A549 (cell line): ENCODE data around the gene MPP3. TPM values are rescaled to one million over a fixed set of nuclear protein-coding genes. Genes with fewer than 3 reads are reported as not detected.

Experiments
- ATAC-seq, 2 experiments: fragments of 200-7000 bp in 1 of 2; fragments of >200 bp in 1 of 2; cut with Nextera tagmentation in 1 of 2; cut with Tn5 transposase in 1 of 2; 3 replicates each; pipeline versions ENCODE4 v1.8.0 to v1.9.1; 2018 to 2020; ENCODE audit warnings: mild to moderate bottlenecking in 1 of 2, moderate library complexity in 1 of 2
- CTCF ChIA-PET: fragments of 300-600 bp; sonication (Branson Sonifier 250); formaldehyde crosslinking; extraction: SDS; loops from one replicate; lab custom pipeline; 2021; ENCODE audit warnings: antibody characterized with exemption, inconsistent platforms; lab: Yijun Ruan, JAX
- POLR2A ChIA-PET: fragments of 350-600 bp; formaldehyde crosslinking; extraction: SDS; loops from one replicate; lab custom pipeline; 2021; ENCODE audit warnings: antibody characterized with exemption, inconsistent platforms; lab: Yijun Ruan, JAX
- DNase-seq, 2 experiments: peaks; one replicate each; pipeline versions ENCODE4 v3.0.0 to v3.0.0-alpha.2; 2011 to 2016; ENCODE audit warnings: low read depth in 1 of 2, low spot score in 1 of 2
- FAIRE-seq: peaks from 2 replicates; lab custom pipeline; 2011; peaks lifted over from hg19 to GRCh38; lab: Jason Lieb, UNC
- H3K27ac ChIP-seq, 2 experiments: fragments of >200 bp; sonication (Bioruptor Twin); formaldehyde crosslinking; 3 replicates each; pipeline ENCODE4 v1.5.1; 2016 to 2017
- H3K4me1 ChIP-seq: fragments of >200 bp; sonication (Bioruptor Twin); formaldehyde crosslinking; 3 replicates; pipeline ENCODE4 v1.6.1; 2016
- H3K4me2 ChIP-seq: fragments of >200 bp; sonication (Bioruptor Twin); formaldehyde crosslinking; 3 replicates; pipeline ENCODE4 v1.6.1; 2016
- H3K4me3 ChIP-seq: fragments of >200 bp; sonication (Bioruptor Twin); formaldehyde crosslinking; 3 replicates; pipeline ENCODE4 v1.5.1; 2016
- H3K9me3 ChIP-seq: fragments of >200 bp; sonication (Bioruptor Twin); formaldehyde crosslinking; 3 replicates; pipeline ENCODE4 v1.6.1; 2016
- BHLHE40 ChIP-seq: IDR thresholded peaks from 2 replicates; pipeline ENCODE4 v1.6.1; 2012; ENCODE audit warnings: low read depth, low read length, inconsistent platforms
- CEBPB ChIP-seq, 2 experiments: fragments of >200 bp in 1 of 2; sonication (Bioruptor Twin) in 1 of 2; formaldehyde crosslinking in 1 of 2; IDR thresholded peaks; 2 replicates each; pipeline ENCODE4 v1.6.1; 2012 to 2016
- CHD2 ChIP-seq: fragments of 150-350 bp; IDR thresholded peaks from 2 replicates; pipeline ENCODE4 v1.6.1; 2014; ENCODE audit warnings: low read length; ENCODE audit not compliant: partially characterized antibody
- ESRRA ChIP-seq: fragments of 150-350 bp; IDR thresholded peaks from 2 replicates; pipeline ENCODE4 v1.6.1; 2014; ENCODE audit warnings: mild to moderate bottlenecking, low read length, borderline replicate concordance
- HEYL ChIP-seq: fragments of 250-450 bp; sonication (Bioruptor Pico); IDR thresholded peaks from 2 replicates; pipeline ENCODE4 v1.8.0; 2021; ENCODE audit warnings: mild to moderate bottlenecking, moderate library complexity
- HOXB13 ChIP-seq: fragments of 250-450 bp; sonication (Bioruptor Pico); IDR thresholded peaks from 2 replicates; pipeline ENCODE4 v1.5.0; 2020; ENCODE audit warnings: low read depth, mild to moderate bottlenecking, moderate library complexity
- KDM1A ChIP-seq: fragments of 200-600 bp; sonication (generic); IDR thresholded peaks from 2 replicates; pipeline ENCODE4 v1.6.1; 2016; ENCODE audit warnings: low read depth, mild to moderate bottlenecking
- MAFK ChIP-seq: fragments of 450-650 bp; IDR thresholded peaks from 2 replicates; pipeline ENCODE4 v1.6.1; 2014; ENCODE audit not compliant: partially characterized antibody
- MAZ ChIP-seq: fragments of 150-350 bp; IDR thresholded peaks from 2 replicates; pipeline ENCODE4 v1.6.1; 2014; ENCODE audit warnings: antibody characterized with exemption, low read depth, low read length, borderline replicate concordance
- MYC ChIP-seq: IDR thresholded peaks from 2 replicates; pipeline ENCODE4 v1.6.1; 2012; ENCODE audit warnings: mild to moderate bottlenecking, inconsistent platforms, low read length, improper control_type of control experiment, borderline replicate concordance
- RAD21 ChIP-seq, 2 experiments: fragments of >200 bp in 1 of 2; sonication (Bioruptor Twin) in 1 of 2; formaldehyde crosslinking in 1 of 2; IDR thresholded peaks in 1 of 2; conservative IDR thresholded peaks in 1 of 2; 2 replicates in 1 of 2; 3 replicates in 1 of 2; pipeline ENCODE4 v1.6.1; 2012 to 2018; ENCODE audit warnings: inconsistent platforms in 1 of 2
- RARB ChIP-seq: fragments of 250-450 bp; sonication (Bioruptor Pico); IDR thresholded peaks from 2 replicates; pipeline ENCODE4 v1.8.0; 2021; ENCODE audit warnings: mild to moderate bottlenecking, moderate library complexity
- RFX5 ChIP-seq: fragments of 450-650 bp; IDR thresholded peaks from 2 replicates; pipeline ENCODE4 v1.7.1; 2014; ENCODE audit warnings: antibody characterized with exemption, mild to moderate bottlenecking, moderate library complexity
- RNF2 ChIP-seq: fragments of 200-600 bp; sonication (generic); IDR thresholded peaks from 2 replicates; pipeline ENCODE4 v1.6.1; 2016; ENCODE audit warnings: low read depth, mild to moderate bottlenecking, antibody characterized with exemption, moderate library complexity, borderline replicate concordance
- SMC3 ChIP-seq: fragments of >200 bp; sonication (Bioruptor Twin); formaldehyde crosslinking; IDR thresholded peaks from 3 replicates; pipeline ENCODE4 v1.6.1; 2018; ENCODE audit warnings: inconsistent platforms
- TFCP2L1 ChIP-seq: fragments of 250-450 bp; sonication (Bioruptor Pico); IDR thresholded peaks from 2 replicates; pipeline ENCODE4 v1.5.0; 2021; ENCODE audit warnings: mild to moderate bottlenecking
- TP53 ChIP-seq: fragments of 250-450 bp; sonication (Bioruptor Pico); IDR thresholded peaks from 2 replicates; pipeline ENCODE4 v1.5.0; 2021; ENCODE audit warnings: mild to moderate bottlenecking, moderate library complexity
- ZNF302 ChIP-seq: fragments of 250-450 bp; sonication (Bioruptor Pico); IDR thresholded peaks from 2 replicates; pipeline ENCODE4 v1.9.0; 2021; ENCODE audit warnings: inconsistent platforms, mild to moderate bottlenecking, moderate library complexity
- WGBS: methylation state at CpG from one replicate; pipeline ENCODE4 v1.1.6; 2017; ENCODE audit errors: missing lambda C conversion rate; 5-methylcytosine and 5-hydroxymethylcytosine counted together
- polyA plus RNA-seq, 4 experiments: library from polyadenylated mRNA; depleted of rRNA in 3 of 4; stranded (reverse); fragments of >200 nt; fragmentation: RNase III in 1 of 4; extraction: RNeasy Plus Mini Kit Qiagen cat#74134 plus additional on column Dnase treatment in 1 of 4; gene quantifications; 2 replicates in 3 of 4; 3 replicates in 1 of 4; pipeline ENCODE4 v1.2.3, GENCODE V29; 2011 to 2017
- TF ChIP-seq, protein P1 (sequence below): IDR thresholded peaks from 2 replicates; pipeline ENCODE4 v1.6.1; 2012
- TF ChIP-seq, protein P2 (sequence below): IDR thresholded peaks from 2 replicates; pipeline ENCODE4 v1.6.1; 2012; ENCODE audit warnings: low read depth, borderline replicate concordance
- TF ChIP-seq, protein P3 (sequence below): fragments of 250-450 bp; sonication (Bioruptor Pico); IDR thresholded peaks from 2 replicates; pipeline ENCODE4 v1.5.0; 2021; ENCODE audit warnings: mild to moderate bottlenecking, moderate library complexity, borderline replicate concordance
- TF ChIP-seq, protein P4 (sequence below): IDR thresholded peaks from 2 replicates; pipeline ENCODE4 v1.6.1; 2012
- TF ChIP-seq, protein P5 (sequence below): fragments of >200 bp; sonication (Bioruptor Twin); formaldehyde crosslinking; IDR thresholded peaks from 3 replicates; pipeline ENCODE4 v1.6.1; 2016

MPP3 gene
- polyA plus RNA-seq, 2 of the 4 experiments (the other 2 are of a cell fraction), result 15.5 to 21.4 TPM

DNA sequence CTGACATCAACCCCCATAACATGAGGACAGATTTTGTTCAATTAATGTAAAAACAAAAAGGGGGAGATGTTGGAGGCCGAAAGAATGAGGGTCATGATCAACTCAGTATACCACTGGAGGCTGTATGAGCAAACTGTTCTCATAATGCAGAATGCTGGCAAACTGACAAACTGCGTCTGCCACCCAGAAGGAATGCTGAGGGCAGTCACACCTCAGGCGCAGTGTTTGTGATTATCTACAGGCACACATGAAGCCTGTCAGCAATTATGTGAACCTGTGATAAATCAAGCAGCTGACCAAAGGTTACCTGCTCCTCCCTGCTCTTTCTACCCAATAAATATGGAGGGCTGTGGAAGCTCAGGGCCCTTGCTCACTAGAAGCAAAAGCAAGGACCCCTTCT is 41.3 kb upstream of the MPP3 start:
- DNase-seq (no peak), ATAC-seq (no peak), FAIRE-seq (no peak)
- ChIA-PET CTCF (interaction anchor here (1.3 to 9.7 kb wide), 2 partner anchors 9 to 122 kb away, joined by 3 to 240 read pairs; partner anchors contain the start of gene NAGS), POLR2A (no interaction called here)
- Histone ChIP-seq H3K4me1 (peaks cover 11% of the 10 kb centered on the region), H3K4me3 (no peak overlapping the region), H3K4me2 (no peak overlapping the region), H3K9me3 (no peaks in the 10 kb centered on the region), H3K27ac (no peak overlapping the region)
- WGBS, result 63% methylated on average over 3 of the region's 3 CpGs
- TF ChIP-seq SMC3, result no peak
- TF ChIP-seq RAD21 (conservative IDR thresholded peaks at IDR 0.05 in 1 of 2, IDR thresholded peaks at IDR 0.05 in 1 of 2), result no peak
- no peak for TF ChIP-seq ESRRA
- no peak for TF ChIP-seq TFCP2L1 (CRISPR knock-in tag)
- TF ChIP-seq CEBPB (IDR thresholded peaks at IDR 0.05), result no peak
- no peak for TF ChIP-seq BHLHE40
- no peak for TF ChIP-seq RARB (CRISPR knock-in tag)
- TF ChIP-seq RFX5, result no peak
- no peak for TF ChIP-seq ZNF302 (CRISPR knock-in tag)
- TF ChIP-seq, protein P1, sequence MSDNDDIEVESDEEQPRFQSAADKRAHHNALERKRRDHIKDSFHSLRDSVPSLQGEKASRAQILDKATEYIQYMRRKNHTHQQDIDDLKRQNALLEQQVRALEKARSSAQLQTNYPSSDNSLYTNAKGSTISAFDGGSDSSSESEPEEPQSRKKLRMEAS, result no peak
- no peak for TF ChIP-seq CHD2
- TF ChIP-seq KDM1A, result no peak
- TF ChIP-seq, protein P2, sequence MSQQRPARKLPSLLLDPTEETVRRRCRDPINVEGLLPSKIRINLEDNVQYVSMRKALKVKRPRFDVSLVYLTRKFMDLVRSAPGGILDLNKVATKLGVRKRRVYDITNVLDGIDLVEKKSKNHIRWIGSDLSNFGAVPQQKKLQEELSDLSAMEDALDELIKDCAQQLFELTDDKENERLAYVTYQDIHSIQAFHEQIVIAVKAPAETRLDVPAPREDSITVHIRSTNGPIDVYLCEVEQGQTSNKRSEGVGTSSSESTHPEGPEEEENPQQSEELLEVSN, result no peak
- TF ChIP-seq, protein P3, sequence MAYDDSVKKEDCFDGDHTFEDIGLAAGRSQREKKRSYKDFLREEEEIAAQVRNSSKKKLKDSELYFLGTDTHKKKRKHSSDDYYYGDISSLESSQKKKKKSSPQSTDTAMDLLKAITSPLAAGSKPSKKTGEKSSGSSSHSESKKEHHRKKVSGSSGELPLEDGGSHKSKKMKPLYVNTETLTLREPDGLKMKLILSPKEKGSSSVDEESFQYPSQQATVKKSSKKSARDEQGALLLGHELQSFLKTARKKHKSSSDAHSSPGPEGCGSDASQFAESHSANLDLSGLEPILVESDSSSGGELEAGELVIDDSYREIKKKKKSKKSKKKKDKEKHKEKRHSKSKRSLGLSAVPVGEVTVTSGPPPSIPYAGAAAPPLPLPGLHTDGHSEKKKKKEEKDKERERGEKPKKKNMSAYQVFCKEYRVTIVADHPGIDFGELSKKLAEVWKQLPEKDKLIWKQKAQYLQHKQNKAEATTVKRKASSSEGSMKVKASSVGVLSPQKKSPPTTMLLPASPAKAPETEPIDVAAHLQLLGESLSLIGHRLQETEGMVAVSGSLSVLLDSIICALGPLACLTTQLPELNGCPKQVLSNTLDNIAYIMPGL (CRISPR knock-in tag), result no peak
- TF ChIP-seq RNF2, result no peak

DNA sequence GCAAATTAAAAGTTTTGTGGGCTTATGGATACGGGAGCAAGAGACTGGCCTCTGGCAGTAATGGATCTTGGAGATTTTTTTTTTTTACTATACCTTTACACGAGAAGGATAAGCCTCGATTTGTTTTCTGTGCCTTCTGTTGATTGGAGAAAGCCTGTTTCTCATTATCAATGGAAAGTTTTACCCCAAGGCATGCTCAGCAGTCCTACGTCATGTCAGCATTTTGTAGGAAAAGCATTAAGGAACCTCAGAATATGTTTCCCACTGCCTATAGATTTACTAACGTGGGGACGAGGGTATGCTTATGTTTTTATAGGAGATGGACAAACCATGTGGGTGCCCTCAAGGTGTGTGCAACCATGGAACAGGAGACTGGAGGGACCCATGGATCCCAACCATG is 40.9 kb upstream of the MPP3 start:
- 54% methylated on average over 6 of the region's 6 CpGs for WGBS
- no peak for DNase-seq
- POLR2A ChIA-PET, result no interaction called here
- Histone ChIP-seq H3K4me2 (no peak overlapping the region), H3K4me3 (no peak overlapping the region), H3K27ac (no peak overlapping the region), H3K4me1 (peaks cover 9% of the 10 kb centered on the region), H3K9me3 (no peaks in the 10 kb centered on the region)
- FAIRE-seq, result no peak
- TF ChIP-seq MAFK, result peak; percentile 21
- no peak for TF ChIP-seq MAZ
- ATAC-seq, result no peak
- CTCF ChIA-PET, result interaction anchor here (0.6 to 1.4 kb wide), 3 partner anchors 8 to 33 kb away, joined by 3 to 4 read pairs (median 3); no protein-coding TSS in a partner anchor

DNA sequence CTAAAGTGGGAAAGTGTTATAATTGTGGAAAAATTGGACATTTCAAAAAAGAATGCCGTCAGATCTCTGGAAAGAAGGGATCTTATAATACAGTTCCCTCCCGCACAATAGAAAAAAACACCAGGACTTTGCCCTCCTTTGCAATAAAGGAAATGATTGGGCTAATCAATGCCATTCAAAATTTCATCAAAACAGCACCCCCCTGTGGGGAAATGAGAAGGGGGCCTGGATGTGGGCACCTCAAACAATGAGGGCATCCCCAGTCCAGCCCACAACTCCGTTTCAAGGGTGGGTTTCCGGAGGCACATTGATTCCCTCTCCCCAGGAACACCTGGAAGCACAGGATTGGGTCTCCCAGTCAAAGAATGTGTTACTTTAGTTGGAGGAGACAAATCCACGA is 40.1 kb upstream of the MPP3 start:
- no peak overlapping the region for H3K4me3 ChIP-seq
- DNase-seq (no peak), ATAC-seq (no peak), FAIRE-seq (no peak)
- H3K4me1 ChIP-seq, result peaks cover 6% of the 10 kb centered on the region; the same call in 2 of the 3 replicates
- CTCF ChIA-PET, result interaction anchor here (0.6 to 1.4 kb wide), 2 partner anchors 16 to 32 kb away, joined by 3 to 4 read pairs; no protein-coding TSS in a partner anchor
- WGBS, result 66% methylated on average over 5 of the region's 5 CpGs
- POLR2A ChIA-PET, result no interaction called here
- H3K27ac ChIP-seq, result no peak overlapping the region
- no peak overlapping the region for H3K4me2 ChIP-seq
- H3K9me3 ChIP-seq, result no peaks in the 10 kb centered on the region
- TF ChIP-seq, protein P4, sequence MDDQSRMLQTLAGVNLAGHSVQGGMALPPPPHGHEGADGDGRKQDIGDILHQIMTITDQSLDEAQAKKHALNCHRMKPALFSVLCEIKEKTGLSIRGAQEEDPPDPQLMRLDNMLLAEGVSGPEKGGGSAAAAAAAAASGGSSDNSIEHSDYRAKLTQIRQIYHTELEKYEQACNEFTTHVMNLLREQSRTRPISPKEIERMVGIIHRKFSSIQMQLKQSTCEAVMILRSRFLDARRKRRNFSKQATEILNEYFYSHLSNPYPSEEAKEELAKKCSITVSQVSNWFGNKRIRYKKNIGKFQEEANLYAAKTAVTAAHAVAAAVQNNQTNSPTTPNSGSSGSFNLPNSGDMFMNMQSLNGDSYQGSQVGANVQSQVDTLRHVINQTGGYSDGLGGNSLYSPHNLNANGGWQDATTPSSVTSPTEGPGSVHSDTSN, result no peak
- no peak for TF ChIP-seq RARB (CRISPR knock-in tag)
- TF ChIP-seq TP53 (CRISPR knock-in tag), result no peak
- no peak for TF ChIP-seq TFCP2L1 (CRISPR knock-in tag)
- TF ChIP-seq ESRRA, result no peak
- TF ChIP-seq HOXB13 (CRISPR knock-in tag), result no peak
- no peak for TF ChIP-seq RFX5
- TF ChIP-seq, protein P3 (CRISPR knock-in tag), result no peak
- TF ChIP-seq, protein P5, sequence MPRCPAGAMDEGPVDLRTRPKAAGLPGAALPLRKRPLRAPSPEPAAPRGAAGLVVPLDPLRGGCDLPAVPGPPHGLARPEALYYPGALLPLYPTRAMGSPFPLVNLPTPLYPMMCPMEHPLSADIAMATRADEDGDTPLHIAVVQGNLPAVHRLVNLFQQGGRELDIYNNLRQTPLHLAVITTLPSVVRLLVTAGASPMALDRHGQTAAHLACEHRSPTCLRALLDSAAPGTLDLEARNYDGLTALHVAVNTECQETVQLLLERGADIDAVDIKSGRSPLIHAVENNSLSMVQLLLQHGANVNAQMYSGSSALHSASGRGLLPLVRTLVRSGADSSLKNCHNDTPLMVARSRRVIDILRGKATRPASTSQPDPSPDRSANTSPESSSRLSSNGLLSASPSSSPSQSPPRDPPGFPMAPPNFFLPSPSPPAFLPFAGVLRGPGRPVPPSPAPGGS, result no peak
- no peak for TF ChIP-seq RNF2
- no peak for TF ChIP-seq HEYL (CRISPR knock-in tag)
- TF ChIP-seq MYC, result no peak
